HEK293T (cell line): ENCODE results near the gene PADI4.

Experiments used
- CTCF ChIA-PET: fragments of 350-600 bp; formaldehyde crosslinking; extraction: SDS; loops from one replicate; lab custom pipeline; 2021; ENCODE audit warnings: antibody characterized with exemption, inconsistent platforms; lab: Yijun Ruan, JAX
- POLR2A ChIA-PET: fragments of 350-600 bp; formaldehyde crosslinking; extraction: SDS; loops from one replicate; lab custom pipeline; 2020; ENCODE audit warnings: antibody characterized with exemption, inconsistent platforms; lab: Yijun Ruan, JAX
- DNase-seq: peaks from one replicate; pipeline ENCODE4 v3.0.0; 2012; ENCODE audit warnings: mixed read lengths; ENCODE audit errors: extremely low spot score
- ARNT ChIP-seq: fragments of 450-650 bp; IDR thresholded peaks from 2 replicates; pipeline ENCODE4 v1.6.1; 2017; ENCODE audit warnings: mild to moderate bottlenecking
- BHLHE40 ChIP-seq: fragments of 450-650 bp; IDR thresholded peaks from 2 replicates; pipeline ENCODE4 v1.6.1; 2016; ENCODE audit warnings: mild to moderate bottlenecking, moderate library complexity, borderline replicate concordance
- CTBP1 ChIP-seq: fragments of 450-650 bp; IDR thresholded peaks from 2 replicates; pipeline ENCODE4 v1.6.1; 2016; ENCODE audit warnings: borderline replicate concordance
- ELF4 ChIP-seq: fragments of 450-650 bp; IDR thresholded peaks from 2 replicates; pipeline ENCODE4 v1.6.1; 2017; ENCODE audit warnings: antibody characterized with exemption
- FOXA1 ChIP-seq: fragments of 450-650 bp; IDR thresholded peaks from 2 replicates; pipeline ENCODE4 v1.6.1; 2016; ENCODE audit warnings: mild to moderate bottlenecking
- FOXK2 ChIP-seq: fragments of 450-650 bp; IDR thresholded peaks from 2 replicates; pipeline ENCODE4 v1.6.1; 2016; ENCODE audit warnings: mild to moderate bottlenecking
- FOXM1 ChIP-seq: fragments of 450-650 bp; IDR thresholded peaks from 2 replicates; pipeline ENCODE4 v1.6.1; 2017; ENCODE audit warnings: mild to moderate bottlenecking, borderline replicate concordance
- HDGF ChIP-seq: fragments of 450-650 bp; IDR thresholded peaks from 2 replicates; pipeline ENCODE4 v1.6.1; 2017; ENCODE audit warnings: antibody characterized with exemption, borderline replicate concordance
- L3MBTL2 ChIP-seq: fragments of 450-650 bp; conservative IDR thresholded peaks from 2 replicates; pipeline ENCODE4 v1.6.1; 2016; ENCODE audit warnings: mild to moderate bottlenecking
- LEF1 ChIP-seq: fragments of 450-650 bp; IDR thresholded peaks from 2 replicates; pipeline ENCODE4 v1.6.1; 2017; ENCODE audit warnings: mild to moderate bottlenecking, borderline replicate concordance
- NFRKB ChIP-seq: fragments of 450-650 bp; IDR thresholded peaks from 2 replicates; pipeline ENCODE4 v1.6.1; 2016; ENCODE audit warnings: mild to moderate bottlenecking, moderate library complexity
- PKNOX1 ChIP-seq: fragments of 450-650 bp; IDR thresholded peaks from 2 replicates; pipeline ENCODE4 v1.6.1; 2016
- SP1 ChIP-seq: fragments of 450-650 bp; IDR thresholded peaks from 2 replicates; pipeline ENCODE4 v1.6.1; 2017
- SUZ12 ChIP-seq: fragments of 450-650 bp; IDR thresholded peaks from 2 replicates; pipeline ENCODE4 v1.6.1; 2016; ENCODE audit warnings: mild to moderate bottlenecking
- TARDBP ChIP-seq: fragments of 450-650 bp; IDR thresholded peaks from 2 replicates; pipeline ENCODE4 v1.6.1; 2016
- ZNF384 ChIP-seq: fragments of 450-650 bp; IDR thresholded peaks from 2 replicates; pipeline ENCODE4 v1.6.1; 2016

Gene PADI4

GRCh38 chr1:17307946-17308345 lies at the start of gene PADI4:
Gene PADI4 (plus strand): TSS chr1:17308197. CDS start chr1:17308223, 26 bp downstream.
- TF ChIP-seq TARDBP = no peak
- no peak for TF ChIP-seq CTBP1
- TF ChIP-seq ZNF384 = no peak
- TF ChIP-seq FOXK2 = no peak
- TF ChIP-seq LEF1 = no peak
- no peak for TF ChIP-seq L3MBTL2
- TF ChIP-seq PKNOX1 = no peak
- no peak for TF ChIP-seq ELF4
- no peak for TF ChIP-seq HDGF
- TF ChIP-seq BHLHE40 = no peak
- no peak for TF ChIP-seq ARNT
- no peak for TF ChIP-seq SP1
- TF ChIP-seq FOXA1 = no peak
- no peak for TF ChIP-seq FOXM1
- no peak for TF ChIP-seq NFRKB
- no peak for TF ChIP-seq SUZ12
- CTCF ChIA-PET = no interaction called here
- POLR2A ChIA-PET = no interaction called here
- DNase-seq = no peak

- CTCF ChIA-PET = interaction anchor here (0.7 to 1.3 kb wide), 3 partner anchors 21 to 354 kb away, joined by 3 to 6 read pairs (median 5); no protein-coding TSS in a partner anchor
- POLR2A ChIA-PET = interaction anchor here (1.2 kb wide), 1 partner anchor 10 kb away, joined by 3 read pairs; the partner anchor contains the start of gene PADI3
- TF ChIP-seq FOXM1 = no peak
- TF ChIP-seq NFRKB = no peak
- TF ChIP-seq ARNT = no peak
- TF ChIP-seq LEF1 = no peak
- no peak for TF ChIP-seq BHLHE40
- TF ChIP-seq L3MBTL2 = no peak
- TF ChIP-seq CTBP1 = no peak
- TF ChIP-seq FOXK2 = no peak
- TF ChIP-seq FOXA1 = no peak
- TF ChIP-seq ZNF384 = no peak
- no peak for TF ChIP-seq ELF4
- no peak for TF ChIP-seq HDGF
- TF ChIP-seq SUZ12 = no peak
- TF ChIP-seq TARDBP = no peak
- no peak for TF ChIP-seq PKNOX1
- no peak for DNase-seq
These were observed 49.3 kb upstream of the PADI4 start for GRCh38 chr1:17258758-17259130.

- TF ChIP-seq HDGF = no peak
- TF ChIP-seq BHLHE40 = no peak
- TF ChIP-seq L3MBTL2 = no peak
- no peak for TF ChIP-seq FOXM1
- no peak for TF ChIP-seq ELF4
- no peak for TF ChIP-seq TARDBP
- ChIA-PET POLR2A (no interaction called here), CTCF (interaction anchor here (0.8 kb wide), 1 partner anchor 354 kb away, joined by 3 read pairs; no protein-coding TSS in a partner anchor)
- DNase-seq = no peak
These were observed 48.6 kb upstream of the PADI4 start for GRCh38 chr1:17259233-17259873.

GRCh38 chr1:17260264-17260663 lies 47.7 kb upstream of the PADI4 start:
- CTCF ChIA-PET = no interaction called here
- TF ChIP-seq BHLHE40 = no peak
- no peak for TF ChIP-seq CTBP1
- TF ChIP-seq TARDBP = no peak
- no peak for TF ChIP-seq SUZ12
- TF ChIP-seq FOXK2 = no peak
- TF ChIP-seq ELF4 = no peak
- no peak for DNase-seq
- POLR2A ChIA-PET = no interaction called here

- ChIA-PET CTCF (no interaction called here), POLR2A (no interaction called here)
- TF ChIP-seq CTBP1 = no peak
- no peak for TF ChIP-seq LEF1
- no peak for TF ChIP-seq BHLHE40
- TF ChIP-seq ELF4 = no peak
- no peak for TF ChIP-seq ZNF384
- TF ChIP-seq ARNT = no peak
- TF ChIP-seq FOXA1 = no peak
- TF ChIP-seq L3MBTL2 = no peak
- no peak for TF ChIP-seq FOXM1
- TF ChIP-seq NFRKB = no peak
- no peak for TF ChIP-seq HDGF
- TF ChIP-seq SP1 = no peak
- no peak for TF ChIP-seq FOXK2
- DNase-seq = no peak
These were observed 47.3 kb upstream of the PADI4 start for GRCh38 chr1:17260738-17261137.

- ChIA-PET CTCF (no interaction called here), POLR2A (no interaction called here)
- no peak for DNase-seq
- TF ChIP-seq SP1 (no peak), CTBP1 (no peak), FOXM1 (no peak)
These were observed 44.1 kb upstream of the PADI4 start for GRCh38 chr1:17263936-17264335.

GRCh38 chr1:17264470-17264869 lies 43.5 kb upstream of the PADI4 start:
- TF ChIP-seq TARDBP = no peak
- no peak for TF ChIP-seq L3MBTL2
- TF ChIP-seq LEF1 = no peak
- no peak for TF ChIP-seq CTBP1
- TF ChIP-seq ARNT = no peak
- TF ChIP-seq PKNOX1 = no peak
- no peak for TF ChIP-seq SP1
- no peak for TF ChIP-seq FOXM1
- TF ChIP-seq ZNF384 = no peak
- no peak for TF ChIP-seq FOXA1
- no peak for TF ChIP-seq HDGF
- no peak for TF ChIP-seq ELF4
- no peak for TF ChIP-seq BHLHE40
- no peak for TF ChIP-seq SUZ12
- no peak for TF ChIP-seq NFRKB
- TF ChIP-seq FOXK2 = no peak
- POLR2A ChIA-PET = no interaction called here
- CTCF ChIA-PET = no interaction called here
- no peak for DNase-seq
